ENCODE results near the gene TMEM165. TPM values are rescaled to one million over a fixed set of nuclear protein-coding genes. Genes with fewer than 3 reads are reported as not detected.

Gene TMEM165
- total RNA-seq, 2 experiments from 2014 or later: 44.8 to 46.0 TPM

GRCh38 chr4:55438314-55438713, 42.6 kb downstream of the TMEM165 start:
- ChIA-PET CTCF (interaction anchor here (1.7 kb wide), 1 partner anchor 8 kb away, joined by 5 read pairs; no protein-coding TSS in a partner anchor), POLR2A (interaction anchor here (1.0 to 1.5 kb wide), 2 partner anchors 43 to 107 kb away, joined by 3 read pairs; partner anchors contain the start of gene TMEM165)
- Mint-ChIP-seq H3K4me3 (no peak overlapping the region), H3K36me3 (ENCODE audit: low read depth) (peaks cover 85% of the 10 kb centered on the region), H3K27me3 (no peaks in the 10 kb centered on the region), H3K9me3 (no peaks in the 10 kb centered on the region), H3K27ac (no peak overlapping the region), H3K4me1 (ENCODE audit: low read depth) (peaks cover 20% of the 10 kb centered on the region)
- intact Hi-C loops (cut with DNase I, micrococcal nuclease): no loop called here
- Histone ChIP-seq H3K9me3 (ENCODE audit: control insufficient read depth in 1 of 2, insufficient read depth in 1 of 2, low read length in 2 of 2) (no peaks in the 10 kb centered on the region), H3K27me3 (ENCODE audit: control insufficient read depth in 1 of 2, insufficient read depth in 2 of 2, low read length in 2 of 2) (no peaks in the 10 kb centered on the region), H3K36me3 (ENCODE audit: insufficient read depth, low read length) (peaks cover 43% of the 10 kb centered on the region), H3K4me1 (ENCODE audit: insufficient read depth, low read length) (peaks cover 9% of the 10 kb centered on the region), H3K4me3 (ENCODE audit: low read length) (no peak overlapping the region), H3K27ac (ENCODE audit: low read depth in 1 of 2, low read length in 2 of 2) (no peak overlapping the region)
- ATAC-seq (ENCODE audit: poor library complexity) (no peak), DNase-seq (no peak)
- TF ChIP-seq CTCF (IDR thresholded peaks at IDR 0.05): no peak

DNA sequence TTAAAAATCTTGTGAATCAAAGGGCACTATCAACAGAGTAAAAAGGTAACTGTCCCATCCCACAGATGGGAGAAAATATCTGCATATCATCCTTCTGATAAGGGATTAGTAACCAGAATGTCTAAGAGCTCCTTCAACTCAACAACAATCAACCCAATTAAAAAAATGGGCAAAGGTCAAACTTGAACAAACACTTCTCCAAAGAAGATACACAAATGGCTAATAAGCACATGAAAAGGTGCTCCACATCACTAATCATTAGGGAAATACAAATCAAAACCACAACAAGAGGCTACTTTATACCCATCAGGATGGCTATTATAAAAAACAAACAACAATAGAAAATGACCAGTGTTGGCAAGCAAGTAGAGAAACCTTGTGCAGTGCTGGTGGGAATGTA, 43.3 kb downstream of the TMEM165 start:
- ChIA-PET POLR2A (interaction anchor here (0.5 kb wide), 1 partner anchor 458 kb away, joined by 4 read pairs; no protein-coding TSS in a partner anchor), CTCF (no interaction called here)
- no peak overlapping the region for H3K27ac Mint-ChIP-seq
- Histone ChIP-seq H3K27ac (ENCODE audit: low read depth in 1 of 2, low read length in 2 of 2) (no peak overlapping the region), H3K4me3 (ENCODE audit: low read length) (no peak overlapping the region), H3K27me3 (ENCODE audit: control insufficient read depth in 1 of 2, insufficient read depth in 2 of 2, low read length in 2 of 2) (no peaks in the 10 kb centered on the region), H3K9me3 (ENCODE audit: control insufficient read depth in 1 of 2, insufficient read depth in 1 of 2, low read length in 2 of 2) (no peaks in the 10 kb centered on the region), H3K36me3 (ENCODE audit: insufficient read depth, low read length) (peaks cover 41% of the 10 kb centered on the region), H3K4me1 (ENCODE audit: insufficient read depth, low read length) (peaks cover 9% of the 10 kb centered on the region)
- H3K4me3 Mint-ChIP-seq: no peak overlapping the region
- peaks cover 20% of the 10 kb centered on the region for H3K4me1 Mint-ChIP-seq (ENCODE audit: low read depth)
- H3K36me3 Mint-ChIP-seq (ENCODE audit: low read depth): peaks cover 90% of the 10 kb centered on the region
- DNase-seq: no peak
- TF ChIP-seq CTCF (IDR thresholded peaks at IDR 0.05): no peak
- intact Hi-C loops (cut with DNase I, micrococcal nuclease): no loop called here
- no peak for ATAC-seq (ENCODE audit: poor library complexity)
- no peaks in the 10 kb centered on the region for H3K9me3 Mint-ChIP-seq
- no peaks in the 10 kb centered on the region for H3K27me3 Mint-ChIP-seq

DNA sequence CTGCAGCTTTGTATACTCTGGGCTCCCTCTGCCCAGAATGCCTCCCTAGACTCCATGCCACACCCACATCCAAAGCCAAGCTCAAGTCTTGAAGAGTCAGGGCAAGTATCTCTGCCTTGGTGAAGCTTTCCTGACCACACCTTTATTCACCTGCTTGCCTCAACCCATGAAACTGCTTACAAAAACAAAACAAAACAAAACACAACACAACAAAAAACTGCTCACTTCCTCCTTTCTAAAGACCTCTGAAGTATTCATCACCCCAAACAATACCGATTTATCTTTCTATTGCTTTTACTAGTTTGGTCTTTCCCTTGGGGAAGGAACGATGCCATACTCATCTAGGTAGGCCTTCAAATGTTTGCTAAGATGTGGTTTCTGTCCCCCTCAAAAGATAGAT, 45.0 kb downstream of the TMEM165 start:
- peaks cover 83% of the 10 kb centered on the region for H3K36me3 Mint-ChIP-seq (ENCODE audit: low read depth)
- DNase-seq: no peak
- H3K36me3 ChIP-seq (ENCODE audit: insufficient read depth, low read length): peaks cover 30% of the 10 kb centered on the region
- no peaks in the 10 kb centered on the region for H3K9me3 ChIP-seq (ENCODE audit: control insufficient read depth in 1 of 2, insufficient read depth in 1 of 2, low read length in 2 of 2)
- no peak overlapping the region for H3K27ac Mint-ChIP-seq
- peaks cover 2% of the 10 kb centered on the region for H3K4me1 ChIP-seq (ENCODE audit: insufficient read depth, low read length)
- H3K9me3 Mint-ChIP-seq: no peaks in the 10 kb centered on the region
- H3K4me3 ChIP-seq (ENCODE audit: low read length): no peak overlapping the region
- POLR2A ChIA-PET: no interaction called here
- no peak for TF ChIP-seq CTCF (IDR thresholded peaks at IDR 0.05)
- H3K27ac ChIP-seq (ENCODE audit: low read depth in 1 of 2, low read length in 2 of 2): no peak overlapping the region
- ATAC-seq (ENCODE audit: poor library complexity): no peak
- intact Hi-C loops (cut with DNase I, micrococcal nuclease): loop anchor here in 1 of 2 experiments (5.0 kb wide), 2 partner anchors 43 to 93 kb away; partner anchors contain the start of genes SRD5A3 and TMEM165
- no peaks in the 10 kb centered on the region for H3K27me3 Mint-ChIP-seq
- H3K4me1 Mint-ChIP-seq (ENCODE audit: low read depth): peaks cover 9% of the 10 kb centered on the region
- no peak overlapping the region for H3K4me3 Mint-ChIP-seq
- H3K27me3 ChIP-seq (ENCODE audit: control insufficient read depth in 1 of 2, insufficient read depth in 2 of 2, low read length in 2 of 2): no peaks in the 10 kb centered on the region
- CTCF ChIA-PET: no interaction called here

Measured in CD4-positive, alpha-beta T cell (primary cell).